ENCODE measurements around the gene NEDD9.

DNA sequence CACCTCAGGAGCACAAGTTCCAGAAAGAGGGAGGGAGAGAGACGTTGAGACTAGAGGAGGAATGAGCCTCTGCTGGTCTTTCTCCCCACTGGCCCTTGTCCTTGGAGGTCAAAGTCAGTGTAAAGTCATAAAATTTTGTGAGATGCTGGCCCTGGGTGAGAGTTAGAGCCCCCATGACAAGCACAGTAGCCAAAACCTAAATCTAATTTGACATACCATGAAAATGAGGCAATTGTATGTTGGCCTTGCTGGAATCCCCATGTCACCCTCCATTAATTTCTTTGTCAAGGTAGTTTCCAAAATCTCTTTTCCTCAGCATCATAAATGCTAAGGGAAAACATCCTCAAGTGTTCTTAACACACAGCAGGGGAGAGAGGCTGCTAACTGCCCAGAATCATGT is 17.6 kb upstream of the NEDD9 start:
- TF ChIP-seq POLR2A (IDR thresholded peaks at IDR 0.05): no peak
- TF ChIP-seq CTCF (IDR thresholded peaks at IDR 0.05): no peak
- no peak for TF ChIP-seq EP300 (IDR thresholded peaks at IDR 0.05; ENCODE audit: low read depth)
